HG03378 (cell line): ENCODE measurements around the gene ST13.
"Not testable (repeated sequence)": the region's sequence is repeated elsewhere in the genome, so short reads cannot be mapped to it uniquely, and the experiment has no call there.

ENCODE experiments used
- ATAC-seq: cut with Tn5 transposase; IDR thresholded peaks from one replicate; pipeline ENCODE4 v1.9.1; 2021; ENCODE audit warnings: mild to moderate bottlenecking, moderate library complexity; ENCODE audit not compliant: unreplicated experiment

The ST13 gene

DNA sequence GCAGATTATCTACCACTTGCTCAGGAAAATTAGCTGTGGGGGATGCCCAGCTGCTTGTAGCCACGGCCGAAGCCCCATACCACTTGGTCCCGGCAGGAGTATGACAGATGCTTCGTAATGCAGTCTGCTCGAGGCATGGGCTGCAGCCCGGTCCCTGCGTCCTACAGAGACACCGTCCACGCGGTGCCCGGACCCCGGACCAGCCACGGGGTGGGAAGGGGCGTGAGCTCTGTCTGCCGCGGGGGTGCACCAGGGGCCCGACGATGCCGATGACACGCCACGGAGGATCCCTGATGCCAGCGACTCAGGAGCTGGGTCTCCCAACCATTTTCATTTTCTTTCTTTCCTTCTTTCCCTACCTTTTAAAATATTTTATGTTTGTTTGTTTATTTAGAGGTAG is 67.3 kb downstream of the ST13 start:
- no peak for ATAC-seq

DNA sequence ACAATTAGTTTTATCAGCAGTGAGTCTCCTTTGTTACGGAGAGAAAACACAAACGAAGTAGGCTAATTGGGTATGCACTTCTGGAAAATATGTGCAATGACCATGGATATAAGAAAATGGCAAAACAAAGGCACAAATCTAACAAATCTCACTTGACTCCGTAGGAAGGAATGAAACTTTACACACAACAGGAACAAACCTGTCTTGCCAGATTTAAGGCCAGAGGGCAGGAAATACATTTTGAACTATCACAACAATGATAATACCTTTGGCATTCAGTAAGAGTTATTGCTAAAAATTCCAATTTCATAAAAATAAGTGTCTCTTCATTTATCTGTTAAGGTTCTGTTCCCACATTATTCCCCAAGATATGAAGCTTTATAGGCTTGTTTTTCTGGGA is 73.9 kb downstream of the ST13 start:
- ATAC-seq: no peak

DNA sequence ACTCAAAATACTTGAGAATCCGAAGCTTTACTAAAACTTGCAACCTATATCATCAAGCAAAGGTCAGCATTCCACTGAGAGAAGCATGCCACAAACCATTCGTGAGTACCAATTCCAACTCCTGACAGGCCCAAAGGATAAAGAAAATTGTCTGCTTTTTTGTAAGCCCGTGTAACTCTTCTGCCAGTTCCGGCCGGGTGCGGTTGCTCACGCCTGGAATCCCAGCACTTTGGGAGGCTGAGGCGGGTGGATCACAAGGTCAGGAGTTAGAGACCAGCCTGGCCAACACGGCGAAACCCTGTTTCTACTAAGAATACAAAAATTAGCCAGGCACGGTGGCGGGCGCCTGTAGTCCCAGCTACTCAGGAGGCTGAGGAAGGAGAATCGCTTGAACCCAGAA is 74.7 kb downstream of the ST13 start:
- not testable (repeated sequence) for ATAC-seq
